GM18526 (cell line): ENCODE results near the gene MYOM1.

Experiments used
- POLR2A ChIP-seq: IDR thresholded peaks from 3 replicates; pipeline ENCODE4 v1.6.1; 2011; ENCODE audit not compliant: insufficient read length; ENCODE audit errors: extremely low read depth

MYOM1 gene

GRCh38 chr18:3093624-3094337 lies 126.0 kb downstream of the MYOM1 start:
- TF ChIP-seq POLR2A, result no peak

- TF ChIP-seq POLR2A, result no peak
These were observed 127.0 kb downstream of the MYOM1 start for GRCh38 chr18:3092727-3093126.

GRCh38 chr18:3089579-3089978 lies 130.2 kb downstream of the MYOM1 start:
- no peak for TF ChIP-seq POLR2A

- TF ChIP-seq POLR2A, result no peak
These were observed 131.3 kb downstream of the MYOM1 start for GRCh38 chr18:3088449-3088848.

- TF ChIP-seq POLR2A, result no peak
These were observed 132.9 kb downstream of the MYOM1 start for GRCh38 chr18:3086871-3087270.

GRCh38 chr18:3085612-3086011 lies 134.2 kb downstream of the MYOM1 start:
- TF ChIP-seq POLR2A, result no peak

GRCh38 chr18:3084206-3084605 lies 135.6 kb downstream of the MYOM1 start:
- no peak for TF ChIP-seq POLR2A

GRCh38 chr18:3083766-3084165 lies 136.0 kb downstream of the MYOM1 start:
- TF ChIP-seq POLR2A, result no peak

GRCh38 chr18:3081584-3081991 lies 138.2 kb downstream of the MYOM1 start:
- TF ChIP-seq POLR2A, result no peak

- TF ChIP-seq POLR2A, result no peak
These were observed 140.1 kb downstream of the MYOM1 start for GRCh38 chr18:3079653-3080052.

GRCh38 chr18:3075491-3075890 lies 144.3 kb downstream of the MYOM1 start:
- no peak for TF ChIP-seq POLR2A

- no peak for TF ChIP-seq POLR2A
These were observed 145.7 kb downstream of the MYOM1 start for GRCh38 chr18:3074087-3074486.

GRCh38 chr18:3071676-3072075 lies 148.1 kb downstream of the MYOM1 start:
- no peak for TF ChIP-seq POLR2A

- no peak for TF ChIP-seq POLR2A
These were observed 149.9 kb downstream of the MYOM1 start for GRCh38 chr18:3069671-3070433.

GRCh38 chr18:3067722-3068121 lies 152.0 kb downstream of the MYOM1 start:
- no peak for TF ChIP-seq POLR2A

- TF ChIP-seq POLR2A, result no peak
These were observed 152.6 kb downstream of the MYOM1 start for GRCh38 chr18:3067165-3067661.

GRCh38 chr18:3066341-3067110 lies 153.2 kb downstream of the MYOM1 start:
- TF ChIP-seq POLR2A, result no peak
